ENCODE data around the gene DPRX.

DPRX gene, protein sequence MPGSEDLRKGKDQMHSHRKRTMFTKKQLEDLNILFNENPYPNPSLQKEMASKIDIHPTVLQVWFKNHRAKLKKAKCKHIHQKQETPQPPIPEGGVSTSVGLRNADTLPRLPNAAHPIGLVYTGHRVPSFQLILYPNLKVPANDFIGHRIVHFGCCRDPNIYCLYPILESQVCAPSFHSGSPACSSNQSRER

DNA sequence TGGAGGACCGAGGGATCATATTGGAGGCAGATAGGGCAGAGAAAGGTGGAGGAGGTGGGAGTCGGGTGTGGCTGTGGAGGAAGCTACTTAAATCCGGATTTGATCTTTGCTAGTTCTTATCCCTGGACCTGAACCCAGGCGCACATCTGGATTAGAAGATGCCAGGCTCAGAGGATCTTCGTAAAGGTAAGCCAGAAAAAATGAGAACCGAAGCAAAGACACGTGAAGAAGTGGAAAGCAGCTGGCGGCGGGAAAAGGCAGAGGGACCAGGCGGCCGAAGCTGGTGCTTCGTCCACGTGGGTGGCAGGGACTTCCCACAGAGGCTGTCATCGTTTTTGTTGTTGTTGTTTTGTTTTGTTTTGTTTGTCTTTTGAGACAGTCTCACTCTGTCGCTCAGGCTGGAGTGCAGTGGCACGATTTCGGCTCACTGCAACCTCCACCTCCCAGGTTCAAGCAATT lies at the start of gene DPRX:
DPRX (plus strand) TSS at position 51 of the 459 bp plus-strand sequence; CDS start at position 159, 108 bp downstream.
- no peak for DNase-seq (ENCODE audit: low spot score)

DNA sequence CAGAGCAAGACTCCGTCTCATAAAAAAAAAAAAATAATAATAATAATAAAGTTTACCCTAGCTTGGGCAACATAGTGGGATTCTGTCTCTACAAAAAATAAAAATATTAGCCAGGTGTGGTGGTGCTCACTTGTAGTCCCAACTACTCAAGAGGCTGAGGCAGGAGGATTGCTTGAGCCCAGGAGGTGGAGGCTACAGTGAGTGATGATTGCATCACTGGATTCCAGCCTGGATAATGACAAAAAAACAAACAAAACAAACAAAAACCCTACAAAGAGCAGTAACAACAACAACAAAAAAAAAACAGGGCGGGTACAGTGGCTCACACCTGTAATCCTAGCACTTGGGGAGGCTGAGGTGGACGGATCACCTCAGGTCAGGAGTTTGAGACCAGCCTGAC lies 48.6 kb upstream of the DPRX start:
- DNase-seq (ENCODE audit: low spot score): no peak

DNA sequence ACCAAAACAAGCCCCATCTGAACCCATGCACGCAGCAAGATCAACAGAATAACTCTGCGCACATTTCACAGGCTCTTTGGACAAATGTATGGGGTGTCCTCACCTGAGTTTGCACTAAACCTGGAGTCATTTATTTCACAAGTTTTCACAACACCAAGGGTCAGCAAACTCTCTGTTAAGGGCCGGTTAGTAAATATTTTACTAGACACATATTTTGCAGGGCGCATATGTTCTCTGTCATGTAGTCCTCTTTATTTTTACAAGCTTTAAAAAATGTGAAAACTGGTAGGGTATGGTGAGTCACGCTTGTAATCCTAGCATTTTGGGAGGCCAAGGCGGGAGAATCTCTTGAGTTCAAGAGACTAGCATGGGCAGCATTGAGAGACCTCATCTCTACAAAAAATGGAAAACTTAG lies 45.5 kb upstream of the DPRX start:
- DNase-seq (ENCODE audit: low spot score): no peak

DNA sequence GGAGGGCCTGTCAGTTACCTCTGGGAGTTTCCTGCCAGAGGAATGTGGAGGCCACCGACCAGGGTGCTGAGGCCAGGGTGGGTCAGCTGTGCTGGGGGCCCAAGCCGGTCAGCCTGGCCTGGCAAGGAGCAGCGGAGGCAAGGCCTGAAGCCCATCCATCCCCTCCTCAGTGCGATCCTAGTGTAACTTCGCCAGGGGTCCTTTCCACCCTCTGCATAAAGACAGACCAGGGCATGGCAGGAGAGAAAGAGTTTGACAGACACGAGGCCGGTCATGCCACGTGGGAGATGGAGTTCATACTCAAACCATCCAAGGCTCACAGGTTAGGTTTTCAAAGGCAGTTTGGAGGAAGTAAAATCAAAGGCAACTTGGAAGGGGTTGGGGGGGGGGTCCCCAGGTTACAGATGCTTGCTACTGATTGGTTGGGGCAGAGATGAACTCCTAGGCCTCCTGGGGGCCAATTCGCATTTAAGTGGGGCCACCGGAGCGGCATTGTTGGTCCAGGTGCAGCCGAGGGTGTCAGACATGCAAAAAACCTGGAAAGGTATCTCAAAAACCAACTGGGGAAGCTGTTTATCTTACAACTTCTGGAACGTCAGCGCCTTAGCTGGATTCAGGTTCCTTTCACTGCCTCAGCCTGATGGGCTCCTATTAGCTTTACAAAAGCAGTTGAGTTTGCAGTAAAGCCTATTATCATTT lies 36.8 kb upstream of the DPRX start:
- DNase-seq (ENCODE audit: low spot score): no peak

DNA sequence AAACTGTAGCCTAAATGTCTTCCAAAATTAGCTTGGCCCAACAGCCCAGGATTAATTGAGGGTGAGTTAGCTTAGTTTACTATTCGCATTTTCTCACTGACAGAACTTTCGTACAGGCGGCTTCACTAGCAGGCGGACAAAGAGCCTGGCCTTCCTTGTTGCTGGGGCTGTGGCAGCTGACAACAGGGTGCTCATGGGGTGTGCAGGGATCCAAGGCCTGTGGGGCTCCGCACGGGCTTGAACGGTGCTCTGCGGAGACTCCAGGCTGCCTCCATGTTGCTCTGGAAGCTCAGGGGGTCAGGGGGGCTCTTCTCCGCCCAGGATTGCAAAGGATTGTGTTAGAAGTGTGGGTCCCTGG lies 36.3 kb upstream of the DPRX start:
- DNase-seq (ENCODE audit: low spot score): no peak

DNA sequence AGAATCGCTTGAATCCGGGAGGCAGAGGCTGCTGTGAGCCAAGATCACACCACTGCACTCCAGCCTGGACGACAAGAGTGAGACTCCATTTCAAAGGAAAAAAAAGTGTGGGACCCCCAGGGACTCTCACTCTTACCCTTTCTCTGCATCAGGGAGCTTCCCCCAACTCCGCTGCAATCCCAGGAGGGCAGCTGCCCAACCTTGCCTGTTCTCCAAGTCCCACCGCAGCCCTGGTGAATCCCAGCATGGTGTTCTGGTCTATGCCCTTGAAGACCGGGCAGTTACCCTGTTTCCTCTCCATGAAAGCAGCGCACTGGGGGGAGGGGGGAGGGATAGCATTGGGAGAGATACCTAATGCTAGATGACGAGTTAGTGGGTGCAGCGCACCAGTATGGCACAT lies 35.7 kb upstream of the DPRX start:
- no peak for DNase-seq (ENCODE audit: low spot score)

DNA sequence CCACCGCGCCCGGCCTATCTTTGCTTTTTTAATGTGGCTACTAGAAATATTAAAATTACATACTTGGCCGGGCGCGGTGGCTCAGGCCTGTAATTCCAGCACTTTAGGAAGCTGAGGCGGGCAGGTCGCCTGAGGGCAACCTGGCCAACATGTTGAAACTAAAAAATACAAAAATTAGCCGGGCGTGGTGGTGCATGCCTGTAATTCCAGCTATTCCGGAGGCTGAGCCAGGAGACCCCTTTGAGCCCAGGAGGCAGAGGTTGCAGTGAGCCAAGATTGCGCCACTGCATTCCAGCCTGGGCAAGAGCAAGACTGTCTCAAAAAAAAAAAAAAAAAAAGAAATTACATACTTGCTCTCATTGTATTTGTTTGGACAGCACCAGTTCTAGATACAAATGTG lies 34.8 kb upstream of the DPRX start:
- no peak for DNase-seq (ENCODE audit: low spot score)

DNA sequence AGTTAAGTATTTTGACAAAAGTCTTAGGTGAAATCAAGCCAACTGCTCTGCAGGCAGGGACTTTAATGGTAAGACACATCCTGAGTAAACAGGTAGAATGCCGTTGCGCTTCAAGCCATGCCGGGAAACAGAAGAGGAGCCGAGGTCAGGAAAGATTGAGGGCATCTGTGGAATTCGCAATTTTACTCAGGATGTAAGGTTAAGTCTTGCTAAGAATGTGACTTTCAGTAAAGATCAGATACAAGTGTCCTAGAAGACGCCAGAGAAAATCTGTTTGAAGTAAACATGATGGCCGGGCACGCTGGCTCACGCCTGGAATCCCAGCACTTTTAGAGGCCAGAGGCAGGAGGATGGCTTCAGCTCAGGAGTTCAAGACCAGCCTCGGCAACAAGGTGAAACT lies 33.4 kb upstream of the DPRX start:
- DNase-seq (ENCODE audit: low spot score): no peak

DNA sequence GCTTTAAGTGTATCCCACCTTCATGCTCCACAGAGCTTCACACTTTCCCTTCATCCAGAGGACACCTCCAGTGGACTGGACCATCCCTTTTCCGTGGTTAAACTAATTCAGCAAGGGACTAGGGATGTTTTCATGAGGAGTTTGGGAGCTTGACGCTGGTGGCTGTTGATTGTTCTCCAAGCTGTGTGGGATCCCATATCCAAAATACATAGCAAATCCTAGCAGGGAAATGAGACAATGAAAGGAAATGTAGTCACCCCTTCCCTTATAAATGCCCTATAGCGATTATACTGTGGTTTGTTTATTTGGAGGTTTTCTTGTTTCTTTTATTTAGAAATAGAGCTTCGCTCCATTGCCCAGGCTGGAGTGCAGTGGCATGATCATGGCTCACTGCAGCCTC lies 31.6 kb upstream of the DPRX start:
- no peak for DNase-seq (ENCODE audit: low spot score)

DNA sequence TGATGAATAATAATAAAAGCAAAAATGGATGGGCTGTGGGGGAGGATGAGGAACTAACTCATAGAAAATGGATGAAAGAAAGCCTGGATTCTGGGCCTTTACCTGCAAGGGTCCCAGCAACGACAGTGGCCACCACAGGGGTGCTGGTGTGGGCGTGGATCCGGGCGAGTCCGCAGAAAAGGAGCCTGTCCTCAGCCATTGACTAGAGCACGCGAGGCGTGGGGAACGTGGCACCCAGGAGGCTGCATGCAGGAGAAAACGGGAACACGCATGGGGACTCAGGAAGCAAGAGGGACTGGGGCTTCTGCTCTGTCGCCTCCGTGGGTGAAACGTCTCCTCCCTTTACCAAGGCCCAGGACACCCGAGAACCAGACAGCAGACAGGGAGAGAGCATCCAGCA lies 25.8 kb upstream of the DPRX start:
- DNase-seq (ENCODE audit: low spot score): no peak

DNA sequence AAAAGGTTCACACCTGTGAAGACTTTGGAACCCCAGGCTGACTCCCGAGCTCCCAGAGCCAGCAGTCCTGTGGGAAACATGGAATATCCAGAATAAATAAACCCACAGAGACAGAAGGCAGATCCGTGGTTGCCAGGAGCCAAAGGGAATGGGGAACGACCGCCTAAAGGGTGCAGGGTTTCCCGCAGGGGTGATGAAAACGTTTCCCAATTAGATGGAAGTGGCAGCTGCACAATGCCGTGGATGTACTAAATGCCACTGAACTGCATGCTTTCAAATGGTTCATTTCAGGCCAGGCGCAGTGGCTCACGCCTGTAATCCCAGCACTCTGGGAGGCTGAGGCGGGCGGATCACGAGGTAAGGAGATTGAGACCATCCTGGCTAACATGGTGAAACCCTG lies 23.4 kb upstream of the DPRX start:
- DNase-seq (ENCODE audit: low spot score): no peak

DNA sequence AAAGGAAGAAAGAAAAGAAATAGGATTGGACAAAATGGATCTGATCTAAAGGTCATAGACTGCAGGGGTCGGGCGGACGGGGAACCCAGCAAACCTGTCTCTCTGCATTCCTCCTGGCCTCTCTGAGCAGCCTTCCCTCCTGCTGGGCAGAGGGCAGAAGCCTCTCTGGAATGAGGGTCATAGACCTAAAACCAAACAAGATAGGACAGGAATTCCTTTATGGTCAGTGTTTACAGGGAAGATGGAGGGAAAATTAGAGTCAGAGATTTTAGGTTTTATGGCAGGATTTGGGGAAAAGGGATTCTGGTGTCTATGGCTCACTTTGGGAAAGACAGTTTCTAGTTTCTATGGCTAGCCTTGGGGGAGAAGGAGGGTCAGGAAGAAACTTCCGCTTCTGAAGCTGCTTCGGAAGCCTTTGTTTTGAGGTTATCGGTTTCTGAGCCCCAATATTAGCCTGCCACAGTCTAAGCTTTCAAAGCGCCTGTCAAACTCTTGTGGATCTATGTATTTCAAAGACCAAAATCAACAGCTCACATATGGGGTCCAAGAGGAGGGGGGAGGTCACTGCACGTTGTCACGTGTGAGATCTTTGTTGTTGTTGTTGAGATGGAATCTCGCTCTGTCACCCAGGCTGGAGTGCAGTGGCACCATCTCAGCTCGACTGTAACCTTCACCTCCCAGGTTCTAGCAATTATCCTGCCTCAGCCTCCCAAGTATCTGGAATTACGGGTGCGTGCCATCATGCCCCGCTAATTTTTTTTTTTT lies 18.9 kb upstream of the DPRX start:
- no peak for DNase-seq (ENCODE audit: low spot score)

DNA sequence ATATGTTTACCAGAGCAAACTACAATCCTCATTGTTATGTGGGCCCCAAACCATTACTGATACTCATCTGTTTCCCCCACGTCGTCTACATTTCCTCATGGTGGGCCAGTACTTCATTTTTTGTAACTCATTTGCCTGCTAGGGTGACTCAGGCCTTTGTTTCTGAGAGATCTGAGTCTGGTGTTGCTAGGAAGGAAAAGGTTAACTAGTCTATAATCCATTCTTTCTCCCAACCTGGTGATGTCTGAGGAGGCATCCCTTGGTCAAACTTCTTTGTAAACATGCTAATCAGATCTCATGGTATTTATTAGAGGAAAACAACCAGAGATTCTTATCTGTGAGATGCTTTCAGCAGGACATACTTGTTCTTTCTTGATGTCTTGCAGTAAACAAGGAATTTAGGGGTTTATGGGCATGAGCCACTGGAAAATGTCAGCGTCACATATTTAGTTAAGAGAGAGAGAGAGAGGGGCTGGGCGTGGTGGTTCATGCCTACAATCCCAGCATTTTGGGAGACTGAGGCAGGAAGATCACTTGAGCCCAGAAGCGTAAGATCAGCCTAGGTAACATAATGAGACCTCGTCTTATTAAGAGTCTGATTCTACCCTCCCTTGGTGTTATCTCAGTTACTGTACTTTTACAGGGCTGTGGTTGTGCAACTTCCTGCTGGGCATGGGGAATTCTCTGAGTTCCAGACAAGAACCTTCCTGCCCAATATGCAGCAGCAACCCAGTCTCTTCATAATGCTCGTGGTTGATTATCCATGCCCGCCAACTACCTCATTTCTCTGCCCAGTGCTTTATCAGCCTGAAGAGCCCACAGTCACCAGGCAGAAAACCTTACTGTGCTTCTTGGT lies 9.7 kb upstream of the DPRX start:
- no peak for DNase-seq (ENCODE audit: low spot score)

DNA sequence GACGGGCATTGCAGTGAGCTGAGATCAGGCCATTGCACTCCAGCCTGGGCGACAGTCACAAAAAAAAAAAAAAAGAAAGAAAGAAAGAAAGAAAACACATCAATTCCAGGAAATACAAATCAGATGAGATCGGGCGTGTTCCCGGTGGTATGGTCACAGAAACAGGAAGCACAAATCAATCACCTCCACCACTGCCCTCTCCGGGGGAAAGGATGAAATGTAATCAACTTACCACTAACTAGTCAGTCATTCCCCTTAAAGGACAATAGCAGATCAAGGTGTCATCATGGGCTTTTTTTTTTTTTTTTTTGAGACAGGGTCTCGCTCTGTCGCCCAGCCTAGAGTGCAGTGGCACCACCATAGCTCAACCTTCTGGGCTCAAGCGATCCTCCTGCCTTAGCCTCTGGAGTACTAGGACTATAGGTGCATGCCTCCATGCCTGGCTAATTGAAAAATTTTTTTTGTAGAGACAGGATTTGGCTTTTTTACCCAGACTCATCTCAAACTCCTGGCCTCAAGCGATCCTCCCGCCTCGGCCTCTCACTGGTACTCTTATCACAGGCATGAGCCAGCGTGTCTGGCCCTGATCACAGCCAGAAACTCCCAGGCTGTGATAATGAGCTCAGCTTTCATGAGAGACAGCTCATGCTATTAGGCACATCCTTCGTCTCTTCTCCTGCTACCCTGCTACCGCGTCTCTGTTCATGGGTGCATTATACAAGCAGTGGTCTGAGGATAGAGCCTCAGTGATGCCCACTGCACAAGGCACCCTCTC lies 6.8 kb upstream of the DPRX start:
- no peak for DNase-seq (ENCODE audit: low spot score)

DNA sequence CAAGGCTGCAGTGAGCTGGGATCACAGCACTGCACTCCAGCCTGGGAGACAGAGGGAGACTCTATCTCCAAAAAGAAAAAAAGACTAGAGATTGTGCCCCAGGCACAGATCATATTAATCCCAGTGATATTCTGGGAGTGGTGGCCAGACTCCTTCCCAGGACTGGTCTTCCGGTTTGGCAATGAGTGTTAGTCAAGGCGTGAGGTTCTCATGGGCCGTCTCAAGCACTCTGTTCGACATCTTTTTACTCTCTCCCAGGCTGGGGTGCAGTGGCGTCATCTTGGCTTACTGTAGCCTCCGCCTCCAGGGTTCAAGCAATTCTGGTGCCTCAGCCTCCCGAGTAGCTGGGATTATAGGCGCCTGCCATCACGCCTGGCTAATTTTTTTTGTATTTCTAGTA lies 5.3 kb upstream of the DPRX start:
- no peak for DNase-seq (ENCODE audit: low spot score)

DNA sequence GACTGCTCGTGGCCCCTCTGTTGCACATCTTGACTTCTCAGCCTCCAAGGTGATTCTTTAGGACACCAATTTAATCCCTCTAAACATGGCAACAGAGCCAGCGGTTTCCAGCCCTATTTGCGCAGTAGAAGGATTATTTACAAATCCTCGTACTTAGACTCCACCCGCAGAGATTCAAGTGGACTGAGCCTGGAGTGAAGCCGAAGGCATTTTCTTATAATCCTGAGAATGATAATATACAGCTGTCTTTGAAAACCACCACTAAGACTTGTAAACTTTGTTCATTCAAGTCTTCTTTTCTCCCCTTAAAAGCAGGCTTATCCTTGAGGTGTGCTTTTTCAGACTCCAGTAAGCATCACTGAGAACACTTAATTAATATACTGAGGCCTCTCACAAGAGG lies 4.8 kb upstream of the DPRX start:
- DNase-seq (ENCODE audit: low spot score): no peak

DNA sequence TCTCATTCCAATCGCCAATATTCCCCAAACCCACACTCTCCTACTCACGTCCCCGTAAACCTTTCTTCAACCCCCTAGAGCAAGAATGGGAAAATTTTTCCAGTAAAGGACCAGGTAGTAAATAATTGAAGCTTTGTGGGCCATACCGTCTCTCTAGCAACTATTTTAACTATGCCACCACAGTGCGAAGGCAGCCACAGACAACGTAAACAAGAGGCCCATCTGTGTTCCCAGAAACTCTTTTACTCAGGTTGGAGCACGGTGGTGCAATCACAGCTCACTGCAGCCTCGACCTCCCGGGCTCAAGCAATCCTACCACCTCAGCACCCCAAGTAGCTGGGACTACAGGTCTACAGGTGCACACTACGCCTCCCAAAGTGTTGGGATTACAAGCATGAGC lies 3.0 kb downstream of the DPRX start:
- DNase-seq (ENCODE audit: low spot score): no peak

DNA sequence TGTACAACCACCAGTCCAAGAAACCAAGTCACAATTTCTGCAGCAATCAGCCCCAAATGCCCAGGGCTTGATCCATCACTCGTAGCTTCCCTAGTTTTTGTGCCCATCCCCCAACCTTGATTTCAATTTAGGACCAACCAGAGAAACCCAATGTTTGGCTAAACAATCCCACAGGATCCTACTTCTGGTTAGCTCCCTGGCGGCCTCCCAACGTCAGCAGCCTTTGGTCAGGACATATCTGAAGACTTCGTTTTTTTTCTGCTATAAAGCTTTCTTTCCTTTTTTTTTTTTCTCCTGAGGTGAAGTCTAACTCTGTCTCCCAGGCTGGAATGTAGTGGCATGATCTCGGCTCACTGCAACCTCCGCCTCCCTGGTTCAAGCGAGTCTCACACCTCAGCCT lies 7.7 kb downstream of the DPRX start:
- no peak for DNase-seq (ENCODE audit: low spot score)

DNA sequence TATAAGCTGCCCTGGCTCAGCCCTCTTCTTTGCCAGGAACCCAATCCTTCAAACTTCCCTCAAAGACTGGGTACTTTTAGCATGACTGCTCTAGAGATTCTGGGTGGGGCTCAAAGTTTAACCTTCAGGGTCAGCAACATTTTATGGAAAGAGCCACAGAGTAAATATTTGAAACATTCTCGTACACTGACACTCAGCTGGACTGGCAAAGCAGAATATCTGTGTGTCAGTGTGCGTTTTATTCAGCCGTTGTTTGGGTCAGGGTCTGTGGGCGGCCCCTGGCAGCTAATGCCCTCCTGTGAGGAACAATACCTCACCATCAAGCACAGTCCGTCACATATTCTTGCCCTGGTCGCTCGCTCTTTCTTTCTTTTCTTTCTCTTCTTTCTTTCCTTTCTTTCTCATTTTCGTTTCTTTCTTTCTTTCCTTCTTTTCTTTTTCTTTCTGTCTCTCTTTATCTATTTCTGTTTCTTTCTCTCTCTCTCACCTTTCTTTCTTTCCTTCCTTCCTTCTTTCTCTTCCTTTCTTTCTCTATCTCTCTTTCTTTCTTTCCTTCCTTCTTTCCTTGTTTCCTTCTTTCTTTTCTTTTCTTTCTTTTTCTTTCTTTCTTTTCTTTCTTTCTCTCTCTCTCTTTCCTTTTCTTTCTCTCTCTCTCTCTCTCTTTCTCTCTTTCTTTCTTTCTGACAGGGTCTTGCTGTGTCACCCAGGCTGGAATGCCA lies 10.7 kb downstream of the DPRX start:
- no peak for DNase-seq (ENCODE audit: low spot score)

DNA sequence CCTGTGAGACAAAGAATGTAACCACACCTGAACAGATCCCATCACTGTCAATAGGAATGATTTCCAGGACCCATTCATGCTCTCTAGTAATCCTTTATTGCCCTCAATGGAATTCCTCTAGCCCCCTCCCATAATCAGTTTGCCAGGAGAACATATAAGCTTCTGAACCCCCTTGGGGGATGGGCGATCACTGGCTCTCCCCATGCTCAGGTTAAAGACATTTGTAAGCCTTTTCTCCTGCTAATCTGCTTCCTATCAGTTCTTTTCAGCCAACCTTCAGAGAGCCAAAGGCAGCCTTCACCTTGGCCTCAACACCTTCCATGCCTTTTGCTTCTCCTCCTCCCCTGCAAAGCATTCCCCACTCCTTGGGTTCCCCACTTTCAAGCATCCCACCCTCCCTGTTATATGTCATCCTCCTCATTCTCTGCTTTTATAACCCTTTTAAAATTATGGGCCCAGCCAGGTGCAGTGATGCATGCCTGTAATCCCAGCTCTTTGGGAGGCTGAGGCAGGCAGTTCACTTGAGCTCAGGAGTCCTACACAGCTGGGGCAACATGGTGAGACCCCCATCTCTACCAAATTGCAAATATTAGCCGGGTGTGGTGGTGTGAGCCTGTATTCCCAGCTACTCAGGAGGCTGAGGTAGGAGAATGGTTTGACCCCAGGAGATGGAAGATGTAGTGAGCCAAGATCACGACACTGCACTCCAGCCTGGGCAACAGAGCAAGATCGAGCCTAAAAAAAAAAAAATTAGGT lies 12.4 kb downstream of the DPRX start:
- DNase-seq (ENCODE audit: low spot score): no peak

Data from Ammon's horn (tissue), 1 donor.